Left ventricle myocardium superior (tissue), 1 donor: ENCODE data around the gene TMA7. TPM values are rescaled to one million over a fixed set of nuclear protein-coding genes. Genes with fewer than 3 reads are reported as not detected.

Experiments used
- ATAC-seq: fragments of 200-7000 bp; cut with Tn5 transposase; one replicate; pipeline ENCODE4 v1.9.1; 2020; ENCODE audit warnings: mild to moderate bottlenecking, moderate library complexity
- DNase-seq: peaks from one replicate; pipeline ENCODE4 v3.0.0-alpha.2; 2020
- intact Hi-C: fragments of 100-400 bp; cut with micrococcal nuclease; formaldehyde crosslinking; loops from one replicate; pipeline ENCODE4 v1.11.0; 2022
- total RNA-seq: library from RNA; stranded (reverse); fragmentation: NEBNext Ultra II Directional; extraction: Animal tissue kit (Norgen Biotek cat#: 25700); gene quantifications from one replicate; pipeline ENCODE4 v1.2.1, GENCODE V29; 2021
- donor health status: DM: no; HTN: yes; CAD: no; lungs with severe emphysema.

Gene TMA7
- total RNA-seq, 1 donor from 2014 or later, result 262 TPM

GRCh38 chr3:48418140-48418539, 21.9 kb upstream of the TMA7 start:
- intact Hi-C loops, result no loop called here
- DNase-seq (peak; percentile 20), ATAC-seq (no peak)

GRCh38 chr3:48418651-48419050, 21.4 kb upstream of the TMA7 start:
- intact Hi-C loops, result no loop called here
- ATAC-seq (no peak), DNase-seq (peak; percentile 15)

- ATAC-seq (no peak), DNase-seq (peak; percentile 5)
- intact Hi-C loops, result no loop called here
Measured at GRCh38 chr3:48419149-48419548, 20.9 kb upstream of the TMA7 start.

- no peak for ATAC-seq
- intact Hi-C loops, result no loop called here
- peak; percentile 23 for DNase-seq
Measured at GRCh38 chr3:48419597-48419996, 20.5 kb upstream of the TMA7 start.

GRCh38 chr3:48420561-48420960, 19.5 kb upstream of the TMA7 start:
- intact Hi-C loops, result no loop called here
- no peak for DNase-seq

GRCh38 chr3:48422272-48422671, 17.8 kb upstream of the TMA7 start:
- DNase-seq (no peak), ATAC-seq (no peak)
- intact Hi-C loops, result no loop called here

More at GRCh38 chr3:48420561-48420960, 19.5 kb upstream of the TMA7 start:
- no peak for ATAC-seq

- DNase-seq (no peak), ATAC-seq (no peak)
- intact Hi-C loops, result no loop called here
Measured at GRCh38 chr3:48422681-48423080, 17.4 kb upstream of the TMA7 start.

- intact Hi-C loops, result no loop called here
- ATAC-seq, result no peak
- DNase-seq, result no peak
Measured at GRCh38 chr3:48423241-48423882, 16.7 kb upstream of the TMA7 start.

GRCh38 chr3:48423883-48424695, 16.0 kb upstream of the TMA7 start:
- ATAC-seq (no peak), DNase-seq (no peak)
- intact Hi-C loops, result no loop called here

GRCh38 chr3:48425281-48425812, 14.7 kb upstream of the TMA7 start:
- intact Hi-C loops, result no loop called here
- ATAC-seq (peak; percentile 51), DNase-seq (peak; percentile 75)

- intact Hi-C loops, result no loop called here
Measured at GRCh38 chr3:48426401-48426909, 13.6 kb upstream of the TMA7 start.

GRCh38 chr3:48426944-48427629, 13.0 kb upstream of the TMA7 start:
- no peak for ATAC-seq
- peak; percentile 35 for DNase-seq
- intact Hi-C loops, result no loop called here

More at GRCh38 chr3:48426401-48426909, 13.6 kb upstream of the TMA7 start:
- ATAC-seq (peak; percentile 75), DNase-seq (peak; percentile 84)

GRCh38 chr3:48427630-48427962, 12.5 kb upstream of the TMA7 start:
- DNase-seq (peak; percentile 37), ATAC-seq (peak; percentile 17)
- intact Hi-C loops, result no loop called here

GRCh38 chr3:48428088-48428571, 11.9 kb upstream of the TMA7 start:
- intact Hi-C loops, result no loop called here
- ATAC-seq (no peak), DNase-seq (no peak)

GRCh38 chr3:48428572-48429316, 11.3 kb upstream of the TMA7 start:
- intact Hi-C loops, result no loop called here
- peak; percentile 16 for ATAC-seq

GRCh38 chr3:48429317-48429959, 10.6 kb upstream of the TMA7 start:
- intact Hi-C loops, result no loop called here
- peak; percentile 23 for ATAC-seq
- peak; percentile 71 for DNase-seq

More at GRCh38 chr3:48428572-48429316, 11.3 kb upstream of the TMA7 start:
- peak; percentile 63 for DNase-seq

- intact Hi-C loops, result loop anchor here (10.0 kb wide), 1 partner anchor 155 kb away; no protein-coding TSS in a partner anchor
- ATAC-seq (peak; percentile 2), DNase-seq (peak; percentile 56)
Measured at GRCh38 chr3:48429960-48430707, 9.9 kb upstream of the TMA7 start, which contains the start of gene PLXNB1. Gene PLXNB1, minus strand, starts transcription at chr3:48430086. Its CDS starts 5,475 bp downstream, at chr3:48424611.
